PC-3 (cell line): ENCODE data around the gene STRN. TPM values are rescaled to one million over a fixed set of nuclear protein-coding genes. Genes with fewer than 3 reads are reported as not detected.
A peak's percentile ranks its signal among the peaks of the same experiment; 100 is the strongest.
"Not testable (repeated sequence)": the region's sequence is repeated elsewhere in the genome, so short reads cannot be mapped to it uniquely, and the experiment has no call there.

ENCODE experiments used
- ATAC-seq: fragments of 200-7000 bp; cut with Tn5 transposase; 2 replicates; pipeline ENCODE4 v1.9.1; 2020; ENCODE audit warnings: mild to moderate bottlenecking, moderate library complexity
- BruUV-seq: library from RNA; stranded (reverse); fragments of 400-500 nt; replicated peaks from 2 replicates; lab custom pipeline; 2021; lab: Mats Ljungman, UMichigan
- CTCF ChIA-PET: fragments of 300-600 bp; sonication (Branson Sonifier 250); formaldehyde crosslinking; loops from one replicate; lab custom pipeline; 2022; ENCODE audit warnings: antibody characterized with exemption; lab: Charles Lee
- POLR2A ChIA-PET: fragments of 300-600 bp; sonication (Branson Sonifier 250); formaldehyde crosslinking; loops from one replicate; lab custom pipeline; 2022; ENCODE audit warnings: antibody characterized with exemption; ENCODE audit not compliant: unreplicated experiment; lab: Charles Lee
- DNase-seq: peaks from one replicate; pipeline ENCODE4 v3.0.0-alpha.2; 2015
- H2AFZ ChIP-seq: fragments of 300-600 bp; sonication (generic); 2 replicates; pipeline ENCODE4 v1.6.0; 2016; ENCODE audit warnings: antibody characterized with exemption, low read length
- H3F3A ChIP-seq: fragments of 300-600 bp; sonication (generic); one replicate; pipeline ENCODE4 v1.6.0; 2017; ENCODE audit warnings: antibody characterized with exemption, low read length, control low read depth, mild to moderate bottlenecking; ENCODE audit not compliant: unreplicated experiment
- H3K27ac ChIP-seq: fragments of 300-600 bp; sonication (generic); 2 replicates; pipeline ENCODE4 v1.5.1; 2016; ENCODE audit warnings: mild to moderate bottlenecking, low read length
- H3K27me3 ChIP-seq: fragments of 300-600 bp; sonication (generic); 2 replicates; pipeline ENCODE4 v1.6.1; 2016; ENCODE audit warnings: low read length, mixed read lengths
- H3K36me3 ChIP-seq: fragments of 300-600 bp; sonication (generic); 2 replicates; pipeline ENCODE4 v1.6.1; 2016; ENCODE audit warnings: low read depth, mixed run types, low read length, mixed read lengths
- H3K4me1 ChIP-seq: fragments of 300-600 bp; sonication (generic); 2 replicates; pipeline ENCODE4 v1.5.1; 2016; ENCODE audit warnings: low read length; ENCODE audit not compliant: insufficient read depth
- H3K4me2 ChIP-seq: fragments of 300-600 bp; sonication (generic); 2 replicates; pipeline ENCODE4 v1.6.0; 2016; ENCODE audit warnings: low read length
- H3K4me3 ChIP-seq: fragments of 300-600 bp; sonication (generic); 2 replicates; pipeline ENCODE4 v1.5.1; 2016; ENCODE audit warnings: mild to moderate bottlenecking, low read length, mixed read lengths
- H3K79me2 ChIP-seq: fragments of 300-600 bp; sonication (generic); 2 replicates; pipeline ENCODE4 v1.6.1; 2017; ENCODE audit warnings: low read length, mixed read lengths
- H3K9ac ChIP-seq: fragments of 300-600 bp; sonication (generic); 2 replicates; pipeline ENCODE4 v1.6.0; 2016; ENCODE audit warnings: mild to moderate bottlenecking, low read length
- H3K9me2 ChIP-seq: fragments of 300-600 bp; sonication (generic); replicated peaks from 2 replicates; pipeline ENCODE4 v1.6.1; 2016; ENCODE audit warnings: mixed run types, low read length, mixed read lengths
- H3K9me3 ChIP-seq: fragments of 300-600 bp; sonication (generic); 2 replicates; pipeline ENCODE4 v1.6.1; 2016; ENCODE audit warnings: low read length, mixed read lengths
- H4K20me1 ChIP-seq: fragments of 300-600 bp; sonication (generic); 2 replicates; pipeline ENCODE4 v1.6.1; 2016; ENCODE audit warnings: low read length, mixed read lengths
- EZH2 ChIP-seq: fragments of 300-600 bp; sonication (generic); IDR thresholded peaks from one replicate; pipeline ENCODE4 v1.6.1; 2017; ENCODE audit warnings: antibody characterized with exemption, mild to moderate bottlenecking, low read length; ENCODE audit not compliant: unreplicated experiment
- EZH2phosphoT487 ChIP-seq: fragments of 300-600 bp; sonication (generic); IDR thresholded peaks from 2 replicates; pipeline ENCODE4 v1.6.1; 2018; ENCODE audit warnings: mild to moderate bottlenecking, antibody characterized with exemption, low read length, borderline replicate concordance
- intact Hi-C: fragments of 100-400 bp; cut with micrococcal nuclease; formaldehyde crosslinking; loops from 2 replicates; pipeline ENCODE4 v1.9.0; 2023
- total RNA-seq: library from RNA; depleted of rRNA; stranded (reverse); fragments of >200 nt; gene quantifications from 2 replicates; pipeline ENCODE4 v1.2.3, GENCODE V29; 2014
- TF ChIP-seq, protein P1 (sequence below): fragments of 300-600 bp; sonication (generic); conservative IDR thresholded peaks from 2 replicates; pipeline ENCODE4 v1.5.1; 2017; ENCODE audit warnings: antibody characterized with exemption, low read depth, mild to moderate bottlenecking, low read length

Gene STRN
- total RNA-seq, 1 experiment from 2014 or later = 12.9 TPM

DNA sequence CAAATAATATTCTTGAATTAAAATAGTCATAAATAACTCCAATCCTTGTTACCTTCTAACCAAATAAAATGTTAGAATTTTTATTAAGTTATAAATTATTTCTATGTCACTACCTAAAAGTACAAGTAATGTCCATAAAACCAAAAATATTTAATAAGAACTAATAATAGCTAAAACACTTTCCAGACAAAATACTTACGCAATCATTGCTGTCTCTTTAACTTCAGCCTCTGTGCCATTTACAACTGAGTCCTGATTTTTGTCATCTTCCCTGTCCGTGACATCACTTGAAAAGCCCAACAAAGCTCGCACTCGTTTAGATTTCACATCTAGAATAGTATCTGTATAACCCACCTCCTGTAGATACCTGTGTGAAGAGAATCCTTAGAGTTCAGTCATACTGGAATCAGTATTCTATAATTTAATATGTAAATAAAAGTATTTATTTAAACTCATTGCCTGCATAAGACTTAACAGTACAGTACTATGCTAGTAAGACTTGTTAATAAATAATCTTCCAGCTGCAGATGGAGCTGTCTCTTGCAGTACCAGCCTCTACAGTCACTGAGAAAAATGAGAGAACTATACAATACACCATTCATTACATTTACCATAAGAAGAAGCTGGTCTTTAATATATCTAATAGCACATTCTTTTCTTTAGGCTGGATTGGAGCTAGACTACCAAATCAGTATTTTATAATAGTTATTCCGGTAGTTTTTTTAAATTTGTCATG lies 63.8 kb downstream of the STRN start:
- no peaks in the 10 kb centered on the region for H3K9me2 ChIP-seq
- H3K4me1 ChIP-seq = no peaks in the 10 kb centered on the region
- no peaks in the 10 kb centered on the region for H3F3A ChIP-seq
- intact Hi-C loops = no loop called here
- H3K4me3 ChIP-seq = no peak overlapping the region
- TF ChIP-seq EZH2 (no peak), EZH2phosphoT487 (no peak)
- TF ChIP-seq, protein P1, sequence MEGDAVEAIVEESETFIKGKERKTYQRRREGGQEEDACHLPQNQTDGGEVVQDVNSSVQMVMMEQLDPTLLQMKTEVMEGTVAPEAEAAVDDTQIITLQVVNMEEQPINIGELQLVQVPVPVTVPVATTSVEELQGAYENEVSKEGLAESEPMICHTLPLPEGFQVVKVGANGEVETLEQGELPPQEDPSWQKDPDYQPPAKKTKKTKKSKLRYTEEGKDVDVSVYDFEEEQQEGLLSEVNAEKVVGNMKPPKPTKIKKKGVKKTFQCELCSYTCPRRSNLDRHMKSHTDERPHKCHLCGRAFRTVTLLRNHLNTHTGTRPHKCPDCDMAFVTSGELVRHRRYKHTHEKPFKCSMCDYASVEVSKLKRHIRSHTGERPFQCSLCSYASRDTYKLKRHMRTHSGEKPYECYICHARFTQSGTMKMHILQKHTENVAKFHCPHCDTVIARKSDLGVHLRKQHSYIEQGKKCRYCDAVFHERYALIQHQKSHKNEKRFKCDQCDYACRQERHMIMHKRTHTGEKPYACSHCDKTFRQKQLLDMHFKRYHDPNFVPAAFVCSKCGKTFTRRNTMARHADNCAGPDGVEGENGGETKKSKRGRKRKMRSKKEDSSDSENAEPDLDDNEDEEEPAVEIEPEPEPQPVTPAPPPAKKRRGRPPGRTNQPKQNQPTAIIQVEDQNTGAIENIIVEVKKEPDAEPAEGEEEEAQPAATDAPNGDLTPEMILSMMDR = no peak
- no peaks in the 10 kb centered on the region; the same call in 1 of the 2 replicates for H3K36me3 ChIP-seq
- no TSS peak for BruUV-seq
- no peak for ATAC-seq
- H4K20me1 ChIP-seq = no peaks in the 10 kb centered on the region
- no peaks in the 10 kb centered on the region for H3K27me3 ChIP-seq
- no peak overlapping the region for H3K9ac ChIP-seq
- no peaks in the 10 kb centered on the region for H3K79me2 ChIP-seq
- ChIA-PET CTCF (no interaction called here), POLR2A (no interaction called here)
- H3K9me3 ChIP-seq = no peaks in the 10 kb centered on the region
- DNase-seq = no peak
- H3K4me2 ChIP-seq = no peak overlapping the region
- no peak overlapping the region for H3K27ac ChIP-seq
- H2AFZ ChIP-seq = no peak overlapping the region

DNA sequence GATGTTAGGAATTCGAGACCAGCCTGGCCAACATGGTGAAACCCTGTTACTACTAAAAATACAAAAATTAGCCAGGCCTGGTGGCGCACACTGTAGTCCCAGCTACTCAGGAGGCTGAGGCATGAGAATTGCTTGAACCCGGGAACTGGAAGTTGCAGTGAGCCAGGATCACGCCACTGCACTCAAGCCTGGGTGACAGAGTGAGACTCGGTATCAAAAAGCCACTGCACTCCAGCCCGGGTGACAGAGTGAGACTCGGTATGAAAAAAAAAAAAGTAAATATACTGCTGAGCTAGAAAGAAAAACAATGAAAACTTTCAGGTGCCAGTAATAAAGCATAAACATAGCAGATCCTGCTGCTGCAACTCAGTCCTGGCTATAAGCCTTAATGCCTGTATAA lies 73.5 kb downstream of the STRN start:
- H2AFZ ChIP-seq = no peak overlapping the region
- H3K36me3 ChIP-seq = no peaks in the 10 kb centered on the region; the same call in 1 of the 2 replicates
- no peaks in the 10 kb centered on the region for H3K9me2 ChIP-seq
- no peaks in the 10 kb centered on the region for H3K9me3 ChIP-seq
- peaks cover 17% of the 10 kb centered on the region for H3K4me1 ChIP-seq
- no TSS peak for BruUV-seq
- H3K4me3 ChIP-seq = no peak overlapping the region
- no peak overlapping the region for H3K27ac ChIP-seq
- H3K4me2 ChIP-seq = no peak overlapping the region
- ATAC-seq (no peak), DNase-seq (no peak)
- ChIA-PET CTCF (no interaction called here), POLR2A (interaction anchor here (0.6 kb wide), 1 partner anchor 607 kb away, joined by 3 read pairs; no protein-coding TSS in a partner anchor)
- no peaks in the 10 kb centered on the region for H3K79me2 ChIP-seq
- H4K20me1 ChIP-seq = no peaks in the 10 kb centered on the region
- intact Hi-C loops = no loop called here
- no peaks in the 10 kb centered on the region for H3F3A ChIP-seq
- no peak overlapping the region for H3K9ac ChIP-seq
- H3K27me3 ChIP-seq = no peaks in the 10 kb centered on the region
- no peak for TF ChIP-seq EZH2
- TF ChIP-seq, protein P1 = no peak
- no peak for TF ChIP-seq EZH2phosphoT487

DNA sequence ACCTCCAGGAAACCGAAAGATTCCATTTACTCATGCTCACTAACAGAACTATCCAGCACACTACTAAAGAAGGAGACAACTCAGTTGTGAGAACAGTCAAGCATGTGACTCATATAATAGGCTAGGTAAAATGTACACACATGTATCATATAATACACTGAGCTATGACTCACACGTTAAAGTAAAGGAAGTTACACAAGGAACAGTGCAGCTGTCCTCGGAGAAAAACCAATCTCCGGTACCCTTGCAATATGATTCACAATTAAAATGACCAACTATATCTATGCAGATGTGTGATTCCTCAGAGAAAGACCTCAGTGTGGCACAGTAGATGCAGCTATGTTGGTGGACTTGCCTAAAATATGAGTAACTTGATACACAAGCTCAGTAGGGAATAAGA lies 76.5 kb downstream of the STRN start:
- Histone ChIP-seq H3K9me2 (no peaks in the 10 kb centered on the region), H3F3A (no peaks in the 10 kb centered on the region), H3K4me3 (0 out of 2 replicates have a peak overlapping the region, but pooled peaks have one; percentile 31), H3K27me3 (no peaks in the 10 kb centered on the region), H3K4me1 (peaks cover 17% of the 10 kb centered on the region), H3K27ac (peak overlapping the region; percentile 82), H3K9ac (no peak overlapping the region), H4K20me1 (no peaks in the 10 kb centered on the region), H3K4me2 (peak overlapping the region; percentile 71), H2AFZ (no peak overlapping the region), H3K79me2 (no peaks in the 10 kb centered on the region), H3K9me3 (no peaks in the 10 kb centered on the region), H3K36me3 (peaks cover 5% of the 10 kb centered on the region; the same call in 1 of the 2 replicates)
- POLR2A ChIA-PET = no interaction called here
- DNase-seq (peak; percentile 98), ATAC-seq (peak; percentile 98)
- CTCF ChIA-PET = interaction anchor here (0.5 to 0.7 kb wide), 3 partner anchors 104 to 987 kb away, joined by 3 to 5 read pairs (median 3); no protein-coding TSS in a partner anchor
- TF ChIP-seq, protein P1 = no peak
- TF ChIP-seq EZH2 (no peak), EZH2phosphoT487 (no peak)
- intact Hi-C loops = no loop called here
- BruUV-seq = no TSS peak

DNA sequence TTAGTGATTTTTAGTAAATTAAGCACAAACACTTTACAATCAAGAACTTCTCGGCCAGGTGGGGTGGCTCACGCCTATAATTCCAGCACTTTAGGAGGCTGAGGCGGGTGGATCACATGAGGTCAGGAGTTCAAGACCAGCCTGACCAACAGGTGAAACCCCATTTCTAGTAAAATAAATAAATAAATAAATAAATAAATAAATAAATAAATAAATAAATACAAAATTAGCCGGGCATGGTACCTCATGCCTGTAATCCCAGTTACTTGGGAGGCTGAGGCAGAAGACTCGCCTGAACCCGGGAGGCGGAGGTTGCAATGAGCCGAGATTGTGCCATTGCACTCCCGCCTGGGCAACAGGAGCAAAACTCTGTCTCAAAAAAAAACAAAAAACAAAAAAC lies 79.2 kb downstream of the STRN start:
- DNase-seq, H3K9me2 ChIP-seq, H3K27me3 ChIP-seq, H3K27ac ChIP-seq, H3K4me2 ChIP-seq, H3F3A ChIP-seq, H3K9me3 ChIP-seq, POLR2A ChIA-PET, H3K4me3 ChIP-seq, intact Hi-C loops, H2AFZ ChIP-seq, H3K79me2 ChIP-seq, CTCF ChIA-PET, H4K20me1 ChIP-seq, H3K9ac ChIP-seq, H3K36me3 ChIP-seq, ATAC-seq, BruUV-seq: not testable (repeated sequence)
- peaks cover 17% of the 10 kb centered on the region for H3K4me1 ChIP-seq
